Measurements from ENCODE around the gene TRUB1.

DNA sequence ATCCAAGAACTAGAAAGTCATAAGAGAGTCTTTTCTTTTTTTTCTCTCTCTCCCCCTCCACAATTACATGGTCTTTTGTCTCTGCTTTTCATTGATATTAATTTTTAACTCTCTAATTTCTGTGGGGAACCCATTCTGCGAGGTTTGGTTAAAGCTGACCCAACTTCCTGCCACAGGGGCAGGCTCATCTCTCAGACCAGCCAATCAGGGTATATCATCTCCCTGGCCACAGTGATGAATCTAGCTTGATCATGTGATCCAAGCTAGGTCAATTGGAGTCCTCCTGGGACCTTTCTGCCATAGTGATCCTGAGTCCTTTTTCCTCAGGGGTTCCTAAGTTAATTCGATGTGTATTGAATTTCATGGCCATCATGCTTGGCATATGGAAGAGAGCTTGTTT, 38.0 kb upstream of the TRUB1 start:
- TF ChIP-seq, protein P1, sequence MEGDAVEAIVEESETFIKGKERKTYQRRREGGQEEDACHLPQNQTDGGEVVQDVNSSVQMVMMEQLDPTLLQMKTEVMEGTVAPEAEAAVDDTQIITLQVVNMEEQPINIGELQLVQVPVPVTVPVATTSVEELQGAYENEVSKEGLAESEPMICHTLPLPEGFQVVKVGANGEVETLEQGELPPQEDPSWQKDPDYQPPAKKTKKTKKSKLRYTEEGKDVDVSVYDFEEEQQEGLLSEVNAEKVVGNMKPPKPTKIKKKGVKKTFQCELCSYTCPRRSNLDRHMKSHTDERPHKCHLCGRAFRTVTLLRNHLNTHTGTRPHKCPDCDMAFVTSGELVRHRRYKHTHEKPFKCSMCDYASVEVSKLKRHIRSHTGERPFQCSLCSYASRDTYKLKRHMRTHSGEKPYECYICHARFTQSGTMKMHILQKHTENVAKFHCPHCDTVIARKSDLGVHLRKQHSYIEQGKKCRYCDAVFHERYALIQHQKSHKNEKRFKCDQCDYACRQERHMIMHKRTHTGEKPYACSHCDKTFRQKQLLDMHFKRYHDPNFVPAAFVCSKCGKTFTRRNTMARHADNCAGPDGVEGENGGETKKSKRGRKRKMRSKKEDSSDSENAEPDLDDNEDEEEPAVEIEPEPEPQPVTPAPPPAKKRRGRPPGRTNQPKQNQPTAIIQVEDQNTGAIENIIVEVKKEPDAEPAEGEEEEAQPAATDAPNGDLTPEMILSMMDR (IDR thresholded peaks at IDR 0.05; ENCODE audit: low read length): no peak
- TF ChIP-seq EZH2phosphoT487 (IDR thresholded peaks at IDR 0.05; ENCODE audit: low read length) (no peak), EZH2 (optimal IDR thresholded peaks at IDR 0.05; ENCODE audit: low read depth, low read length) (no peak)
